ENCODE results near the gene DCDC2C. TPM values are rescaled to one million over a fixed set of nuclear protein-coding genes. Genes with fewer than 3 reads are reported as not detected.

Gene DCDC2C
- polyA plus RNA-seq, 1 of the 3 experiments (the other 2 are of a cell fraction), result not detected

GRCh38 chr2:3806730-3807129 lies 103.4 kb downstream of the DCDC2C start:
- H3K79me2 ChIP-seq (ENCODE audit: insufficient read depth), result no peaks in the 10 kb centered on the region
- H3K9me2 ChIP-seq, result no peaks in the 10 kb centered on the region
- no peak for DNase-seq
- no peak overlapping the region for H3K4me3 ChIP-seq (ENCODE audit: low read depth in 2 of 2, low read length in 1 of 2)
- no peaks in the 10 kb centered on the region; a peak in 1 of 4 replicates for H3K4me1 ChIP-seq (ENCODE audit: control insufficient read depth in 1 of 2, insufficient read depth in 2 of 2, low read depth in 1 of 2, low read length in 1 of 2)
- TF ChIP-seq YY1 (IDR thresholded peaks at IDR 0.05; ENCODE audit: low read depth) (no peak), FOXM1 (IDR thresholded peaks at IDR 0.05; ENCODE audit: low read depth) (no peak), ELF1 (IDR thresholded peaks at IDR 0.05) (no peak), NRF1 (IDR thresholded peaks at IDR 0.05; ENCODE audit: low read depth, low read length) (no peak), RXRA (IDR thresholded peaks at IDR 0.05; ENCODE audit: borderline replicate concordance, low read depth) (no peak), NFIC (IDR thresholded peaks at IDR 0.05; ENCODE audit: borderline replicate concordance) (no peak), TCF12 (IDR thresholded peaks at IDR 0.05) (no peak), GABPA (IDR thresholded peaks at IDR 0.05; ENCODE audit: low read depth) (no peak), SIN3A (IDR thresholded peaks at IDR 0.05; ENCODE audit: borderline replicate concordance, low read depth, low read length) (no peak), TEAD4 (IDR thresholded peaks at IDR 0.05; ENCODE audit: borderline replicate concordance, insufficient read depth) (no peak), TAF1 (IDR thresholded peaks at IDR 0.05; ENCODE audit: borderline replicate concordance, low read depth, low read length) (no peak), REST (IDR thresholded peaks at IDR 0.05; ENCODE audit: low read depth, low read length) (no peak), RCOR1 (IDR thresholded peaks at IDR 0.05; ENCODE audit: low read length) (no peak), MEF2A (IDR thresholded peaks at IDR 0.05; ENCODE audit: borderline replicate concordance, low read depth) (no peak), FOSL2 (IDR thresholded peaks at IDR 0.05; ENCODE audit: borderline replicate concordance, low read depth) (no peak), POLR2AphosphoS5 (IDR thresholded peaks at IDR 0.05; ENCODE audit: low read depth, low read length) (no peak), EP300 (IDR thresholded peaks at IDR 0.05; ENCODE audit: borderline replicate concordance in 1 of 2, low read depth in 1 of 2, low read length in 1 of 2) (no peak)
- TF ChIP-seq, protein P1, sequence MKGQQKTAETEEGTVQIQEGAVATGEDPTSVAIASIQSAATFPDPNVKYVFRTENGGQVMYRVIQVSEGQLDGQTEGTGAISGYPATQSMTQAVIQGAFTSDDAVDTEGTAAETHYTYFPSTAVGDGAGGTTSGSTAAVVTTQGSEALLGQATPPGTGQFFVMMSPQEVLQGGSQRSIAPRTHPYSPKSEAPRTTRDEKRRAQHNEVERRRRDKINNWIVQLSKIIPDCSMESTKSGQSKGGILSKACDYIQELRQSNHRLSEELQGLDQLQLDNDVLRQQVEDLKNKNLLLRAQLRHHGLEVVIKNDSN (IDR thresholded peaks at IDR 0.05; ENCODE audit: borderline replicate concordance, low read depth), result no peak
- TF ChIP-seq, protein P2, sequence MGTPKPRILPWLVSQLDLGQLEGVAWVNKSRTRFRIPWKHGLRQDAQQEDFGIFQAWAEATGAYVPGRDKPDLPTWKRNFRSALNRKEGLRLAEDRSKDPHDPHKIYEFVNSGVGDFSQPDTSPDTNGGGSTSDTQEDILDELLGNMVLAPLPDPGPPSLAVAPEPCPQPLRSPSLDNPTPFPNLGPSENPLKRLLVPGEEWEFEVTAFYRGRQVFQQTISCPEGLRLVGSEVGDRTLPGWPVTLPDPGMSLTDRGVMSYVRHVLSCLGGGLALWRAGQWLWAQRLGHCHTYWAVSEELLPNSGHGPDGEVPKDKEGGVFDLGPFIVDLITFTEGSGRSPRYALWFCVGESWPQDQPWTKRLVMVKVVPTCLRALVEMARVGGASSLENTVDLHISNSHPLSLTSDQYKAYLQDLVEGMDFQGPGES (IDR thresholded peaks at IDR 0.05; ENCODE audit: low read depth, low read length), result no peak
- no peak overlapping the region for H3K4me2 ChIP-seq
- 55% methylated on average over 7 of the region's 7 CpGs for WGBS (ENCODE audit: low lambda C conversion rate)
- no peak overlapping the region for H3K27ac ChIP-seq (ENCODE audit: low read depth in 2 of 2, low read length in 1 of 2)
- H4K20me1 ChIP-seq (ENCODE audit: insufficient read depth), result no peaks in the 10 kb centered on the region
- ChIA-PET CTCF (interaction anchor here (1.2 to 7.2 kb wide), 5 partner anchors 20 to 114 kb away, joined by 3 to 106 read pairs (median 18); no protein-coding TSS in a partner anchor), POLR2A (no interaction called here)
- no peaks in the 10 kb centered on the region for H3K27me3 ChIP-seq (ENCODE audit: insufficient read depth)
- no peak overlapping the region for H2AFZ ChIP-seq (ENCODE audit: low read depth)
- no peaks in the 10 kb centered on the region for H3F3A ChIP-seq (replicated peaks; ENCODE audit: insufficient read depth)
- H3K9me3 ChIP-seq, result peaks cover 5% of the 10 kb centered on the region; the same call in 1 of the 2 replicates
- no peaks in the 10 kb centered on the region for H3K36me3 ChIP-seq (replicated peaks in 1 of 2; ENCODE audit: control insufficient read depth in 1 of 2, insufficient read depth in 2 of 2, low read length in 1 of 2)
- H3K9ac ChIP-seq, result no peak overlapping the region
